ENCODE measurements around the gene CFAP65. TPM values are rescaled to one million over a fixed set of nuclear protein-coding genes. Genes with fewer than 3 reads are reported as not detected.

The CFAP65 gene
- total RNA-seq, 1 experiment from 2014 or later: 0.34 TPM

DNA sequence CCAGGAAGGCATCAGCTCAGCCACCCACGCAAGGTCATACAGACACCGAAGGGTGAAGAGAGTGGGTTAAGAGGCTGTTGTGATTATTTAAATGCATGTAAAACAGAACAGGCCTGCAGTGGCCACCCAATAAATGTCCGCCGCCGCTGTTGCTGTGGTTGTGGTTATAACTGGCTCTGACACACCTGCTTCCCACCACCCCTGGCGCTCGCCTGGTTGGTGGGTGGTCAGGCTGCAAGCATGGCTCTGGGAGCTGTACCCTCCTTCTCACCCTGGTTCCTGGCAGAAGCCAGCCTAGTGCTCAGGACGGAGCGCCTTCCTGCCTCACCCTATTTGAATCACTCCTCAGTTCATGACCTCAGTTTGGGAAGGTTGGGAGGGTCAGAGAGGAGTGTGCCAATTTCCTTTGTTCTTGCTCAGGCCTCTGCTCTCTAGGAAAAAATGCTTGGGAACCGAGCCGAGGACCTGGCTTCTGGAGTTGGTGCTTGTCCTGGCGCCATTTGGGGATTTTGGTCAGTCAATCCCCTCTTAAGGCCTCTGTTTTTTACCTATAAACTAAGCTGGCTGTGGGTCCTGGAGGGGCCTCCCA lies 42.8 kb downstream of the CFAP65 start:
- no peak overlapping the region for H3K27ac Mint-ChIP-seq (ENCODE audit: unreplicated experiment)
- no peaks in the 10 kb centered on the region for H3K36me3 Mint-ChIP-seq (ENCODE audit: insufficient read depth, unreplicated experiment)
- no peak for DNase-seq
- H3K9me3 ChIP-seq: no peaks in the 10 kb centered on the region
- no peak overlapping the region for H3K4me3 Mint-ChIP-seq (ENCODE audit: unreplicated experiment)
- H3K4me3 ChIP-seq (ENCODE audit: low read depth, low read length): no peak overlapping the region
- POLR2A ChIA-PET: no interaction called here
- H3K27me3 ChIP-seq (replicated peaks; ENCODE audit: control insufficient read depth, insufficient read depth, low read length): peaks cover 2% of the 10 kb centered on the region
- TF ChIP-seq, protein P1, sequence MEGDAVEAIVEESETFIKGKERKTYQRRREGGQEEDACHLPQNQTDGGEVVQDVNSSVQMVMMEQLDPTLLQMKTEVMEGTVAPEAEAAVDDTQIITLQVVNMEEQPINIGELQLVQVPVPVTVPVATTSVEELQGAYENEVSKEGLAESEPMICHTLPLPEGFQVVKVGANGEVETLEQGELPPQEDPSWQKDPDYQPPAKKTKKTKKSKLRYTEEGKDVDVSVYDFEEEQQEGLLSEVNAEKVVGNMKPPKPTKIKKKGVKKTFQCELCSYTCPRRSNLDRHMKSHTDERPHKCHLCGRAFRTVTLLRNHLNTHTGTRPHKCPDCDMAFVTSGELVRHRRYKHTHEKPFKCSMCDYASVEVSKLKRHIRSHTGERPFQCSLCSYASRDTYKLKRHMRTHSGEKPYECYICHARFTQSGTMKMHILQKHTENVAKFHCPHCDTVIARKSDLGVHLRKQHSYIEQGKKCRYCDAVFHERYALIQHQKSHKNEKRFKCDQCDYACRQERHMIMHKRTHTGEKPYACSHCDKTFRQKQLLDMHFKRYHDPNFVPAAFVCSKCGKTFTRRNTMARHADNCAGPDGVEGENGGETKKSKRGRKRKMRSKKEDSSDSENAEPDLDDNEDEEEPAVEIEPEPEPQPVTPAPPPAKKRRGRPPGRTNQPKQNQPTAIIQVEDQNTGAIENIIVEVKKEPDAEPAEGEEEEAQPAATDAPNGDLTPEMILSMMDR (IDR thresholded peaks at IDR 0.05; ENCODE audit: insufficient read depth in 1 of 2, low read depth in 1 of 2, low read length in 1 of 2, severe bottlenecking in 1 of 2, unreplicated experiment in 1 of 2): no peak
- intact Hi-C loops (cut with micrococcal nuclease; ENCODE audit: unreplicated experiment): no loop called here
- no peaks in the 10 kb centered on the region for H3K36me3 ChIP-seq (ENCODE audit: control insufficient read depth, insufficient read depth, low read length)
- H3K9me3 Mint-ChIP-seq (ENCODE audit: unreplicated experiment): no peaks in the 10 kb centered on the region
- H3K4me1 Mint-ChIP-seq (ENCODE audit: low read depth, unreplicated experiment): peaks cover 9% of the 10 kb centered on the region
- BruUV-seq (replicated peaks): no TSS peak
- H3K4me1 ChIP-seq: peaks cover 30% of the 10 kb centered on the region
- CTCF ChIA-PET: interaction anchor here (1.6 kb wide), 1 partner anchor 31 kb away, joined by 4 read pairs; no protein-coding TSS in a partner anchor
- H3K27me3 Mint-ChIP-seq (ENCODE audit: insufficient read depth, unreplicated experiment): peaks cover 3% of the 10 kb centered on the region

GRCh38 chr2:218997731-218998130 lies 43.6 kb downstream of the CFAP65 start:
- Histone ChIP-seq H3K36me3 (ENCODE audit: control insufficient read depth, insufficient read depth, low read length) (no peaks in the 10 kb centered on the region), H3K4me1 (peaks cover 29% of the 10 kb centered on the region), H3K4me3 (ENCODE audit: low read depth, low read length) (no peak overlapping the region), H3K9me3 (no peaks in the 10 kb centered on the region), H3K27me3 (replicated peaks; ENCODE audit: control insufficient read depth, insufficient read depth, low read length) (peaks cover 2% of the 10 kb centered on the region)
- no TSS peak for BruUV-seq (replicated peaks)
- H3K27ac Mint-ChIP-seq (ENCODE audit: unreplicated experiment): no peak overlapping the region
- H3K36me3 Mint-ChIP-seq (ENCODE audit: insufficient read depth, unreplicated experiment): no peaks in the 10 kb centered on the region
- intact Hi-C loops (cut with micrococcal nuclease; ENCODE audit: unreplicated experiment): no loop called here
- no peaks in the 10 kb centered on the region for H3K9me3 Mint-ChIP-seq (ENCODE audit: unreplicated experiment)
- peaks cover 9% of the 10 kb centered on the region for H3K4me1 Mint-ChIP-seq (ENCODE audit: low read depth, unreplicated experiment)
- TF ChIP-seq, protein P1 (IDR thresholded peaks at IDR 0.05; ENCODE audit: insufficient read depth in 1 of 2, low read depth in 1 of 2, low read length in 1 of 2, severe bottlenecking in 1 of 2, unreplicated experiment in 1 of 2): no peak
- no peak overlapping the region for H3K4me3 Mint-ChIP-seq (ENCODE audit: unreplicated experiment)
- DNase-seq: no peak
- ChIA-PET POLR2A (no interaction called here), CTCF (no interaction called here)
- peaks cover 3% of the 10 kb centered on the region for H3K27me3 Mint-ChIP-seq (ENCODE audit: insufficient read depth, unreplicated experiment)

DNA sequence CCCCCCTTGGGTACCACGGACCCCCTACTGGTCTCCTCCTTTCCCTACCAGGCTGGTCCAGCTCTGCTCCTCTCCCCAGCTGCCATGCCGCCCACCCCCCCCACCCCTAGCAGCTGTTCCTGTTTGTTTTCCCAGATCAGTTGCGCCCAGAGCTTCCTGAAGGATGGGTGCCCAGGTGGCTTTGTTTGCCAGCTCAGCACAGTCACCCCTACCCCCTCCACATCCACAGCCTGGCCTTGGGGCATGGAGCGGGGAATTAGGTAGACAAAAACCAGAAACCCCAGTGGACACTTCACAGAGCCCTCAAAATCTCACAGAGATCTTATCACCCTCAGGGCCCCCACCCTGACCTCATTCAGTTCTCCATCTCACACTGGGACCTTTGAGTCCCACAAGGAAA lies 44.4 kb downstream of the CFAP65 start:
- Histone ChIP-seq H3K4me1 (peaks cover 27% of the 10 kb centered on the region), H3K4me3 (ENCODE audit: low read depth, low read length) (no peak overlapping the region), H3K27me3 (replicated peaks; ENCODE audit: control insufficient read depth, insufficient read depth, low read length) (peaks cover 2% of the 10 kb centered on the region), H3K9me3 (no peaks in the 10 kb centered on the region), H3K36me3 (ENCODE audit: control insufficient read depth, insufficient read depth, low read length) (no peaks in the 10 kb centered on the region)
- peak overlapping the region; percentile 82 for H3K4me3 Mint-ChIP-seq (ENCODE audit: unreplicated experiment)
- ChIA-PET POLR2A (no interaction called here), CTCF (interaction anchor here (1.1 to 1.2 kb wide), 2 partner anchors 8 to 158 kb away, joined by 3 to 4 read pairs; no protein-coding TSS in a partner anchor)
- H3K4me1 Mint-ChIP-seq (ENCODE audit: low read depth, unreplicated experiment): peaks cover 9% of the 10 kb centered on the region
- no peak overlapping the region for H3K27ac Mint-ChIP-seq (ENCODE audit: unreplicated experiment)
- H3K36me3 Mint-ChIP-seq (ENCODE audit: insufficient read depth, unreplicated experiment): no peaks in the 10 kb centered on the region
- TF ChIP-seq, protein P1 (IDR thresholded peaks at IDR 0.05; ENCODE audit: insufficient read depth in 1 of 2, low read depth in 1 of 2, low read length in 1 of 2, severe bottlenecking in 1 of 2, unreplicated experiment in 1 of 2): no peak
- no peaks in the 10 kb centered on the region for H3K9me3 Mint-ChIP-seq (ENCODE audit: unreplicated experiment)
- BruUV-seq (replicated peaks): no TSS peak
- DNase-seq: no peak
- H3K27me3 Mint-ChIP-seq (ENCODE audit: insufficient read depth, unreplicated experiment): peaks cover 3% of the 10 kb centered on the region
- intact Hi-C loops (cut with micrococcal nuclease; ENCODE audit: unreplicated experiment): loop anchor here (1.0 kb wide), 1 partner anchor 32 kb away; no protein-coding TSS in a partner anchor
